NOMO-1 treated with dmso at 0.1 percent for 144 hours (cell line): ENCODE measurements around the gene ADAT1.
"Not testable (repeated sequence)": the region's sequence is repeated elsewhere in the genome, so short reads cannot be mapped to it uniquely, and the experiment has no call there.

ENCODE experiments used
- DNase-seq: peaks from one replicate; lab custom pipeline; 2025; ENCODE audit not compliant: unreplicated experiment; lab: John Stamatoyannopoulos, UW

Gene ADAT1

DNA sequence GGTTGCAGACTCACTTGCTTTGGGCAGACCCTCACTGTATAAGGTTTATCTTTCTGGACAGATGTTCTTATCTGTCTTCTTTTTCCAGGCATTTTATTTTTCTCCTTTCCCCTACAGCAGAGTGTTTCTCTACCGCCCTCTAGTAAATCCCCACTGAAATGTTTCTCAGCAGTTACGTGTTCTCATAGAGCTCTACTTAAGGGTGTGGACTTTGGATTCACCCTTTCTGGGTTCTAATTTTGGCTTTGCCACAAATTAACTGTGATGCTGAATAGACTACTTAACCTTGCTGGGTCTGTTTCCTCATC lies 2.0 kb downstream of the ADAT1 start:
- no peak for DNase-seq

DNA sequence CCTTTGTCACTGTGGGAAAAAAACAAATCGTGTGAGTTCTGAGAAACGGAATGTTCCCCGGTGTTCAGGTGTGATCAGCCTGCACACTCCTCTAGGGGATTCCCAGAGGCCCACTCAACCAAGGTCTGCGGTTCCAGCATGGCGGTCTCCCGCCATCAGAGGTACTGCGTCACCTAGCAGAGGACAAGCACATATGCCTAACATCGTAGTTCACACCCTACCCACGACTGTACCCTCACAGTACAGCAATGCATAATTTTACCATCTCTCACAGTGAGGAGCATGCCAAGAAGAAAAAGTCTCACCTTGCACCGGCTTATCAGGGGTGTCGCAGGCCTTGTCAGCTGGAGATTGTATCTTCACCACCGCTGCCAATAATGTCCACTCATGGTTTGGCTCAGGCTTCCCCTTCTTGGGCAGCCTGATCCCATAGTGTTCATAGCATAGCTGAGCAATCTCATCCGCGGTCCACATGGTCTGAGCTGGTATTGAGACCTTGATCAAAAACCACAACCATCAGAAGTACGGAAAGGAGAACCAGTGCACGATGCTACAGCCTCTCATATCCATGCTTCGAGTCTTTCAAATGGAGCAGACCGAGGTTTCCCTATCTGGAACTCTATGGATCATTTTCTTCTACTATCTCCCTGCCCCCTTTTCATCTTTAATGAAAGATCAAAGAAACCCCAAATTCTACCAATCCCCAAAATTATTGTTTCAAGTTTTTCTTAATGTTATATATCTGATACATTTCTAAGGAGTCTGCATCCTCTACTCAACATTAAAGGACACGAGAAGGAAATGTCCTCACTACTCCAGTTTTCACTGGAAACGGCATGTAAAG lies 2.5 kb downstream of the ADAT1 start:
- no peak for DNase-seq

DNA sequence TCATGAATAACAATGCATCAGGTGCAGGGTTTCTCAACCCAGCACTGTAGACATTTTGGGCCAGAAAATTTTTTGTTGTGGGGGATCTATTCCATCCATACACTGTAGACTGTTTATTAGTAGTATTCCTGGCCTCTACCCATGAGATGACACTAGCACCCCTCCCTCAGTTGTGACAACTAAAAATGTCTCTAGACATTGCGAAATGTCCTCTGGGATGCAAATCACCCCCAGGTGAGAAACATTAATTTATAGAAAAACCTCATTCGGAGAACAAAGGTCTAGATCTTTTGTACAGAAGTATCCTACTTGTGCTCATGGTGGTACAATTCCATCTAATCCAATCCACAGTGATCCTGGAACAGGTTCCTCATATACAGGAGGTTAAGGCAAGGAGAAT lies 4.3 kb downstream of the ADAT1 start:
- no peak for DNase-seq

DNA sequence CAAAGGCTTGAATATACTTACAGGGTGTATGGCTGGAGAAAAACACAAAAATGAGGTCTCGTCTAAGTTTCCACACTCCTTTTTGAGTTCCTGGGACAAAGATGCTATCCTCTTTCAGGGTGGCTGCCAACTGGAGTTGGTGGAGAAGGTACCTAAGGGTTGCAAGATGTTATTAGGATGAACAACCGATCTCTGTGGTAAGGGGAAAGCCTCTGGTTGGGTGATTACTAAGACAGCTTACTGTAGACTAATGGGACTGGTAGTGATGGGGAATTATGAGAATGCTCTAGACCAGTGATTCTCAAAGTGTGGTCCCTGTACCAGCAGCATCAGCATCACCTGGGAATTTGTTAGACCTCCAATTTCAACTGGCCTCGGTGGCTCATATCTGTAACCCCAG lies 6.0 kb downstream of the ADAT1 start:
- no peak for DNase-seq

DNA sequence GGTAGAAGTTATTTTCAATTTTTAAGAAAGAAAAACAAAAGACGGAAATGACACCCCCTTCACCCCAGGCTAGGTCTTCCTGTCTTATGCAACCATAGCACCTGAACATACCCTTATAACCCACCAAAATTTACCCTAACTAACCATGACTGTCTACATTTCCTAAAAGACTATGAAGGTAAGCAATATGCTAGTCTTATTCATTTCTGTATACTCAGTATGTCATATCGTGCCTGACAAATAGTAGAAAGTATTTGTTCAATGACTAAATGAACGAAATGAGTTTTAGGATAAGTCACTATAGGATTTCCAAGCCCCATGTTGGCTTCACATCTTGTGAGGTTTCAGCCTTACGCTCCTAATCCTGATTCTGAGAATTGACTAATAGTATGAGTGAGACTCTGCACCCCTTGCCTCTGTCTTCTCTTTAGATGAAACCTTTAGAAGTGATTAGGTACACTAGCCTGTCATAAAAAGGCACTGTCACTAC lies 6.5 kb downstream of the ADAT1 start:
- no peak for DNase-seq

DNA sequence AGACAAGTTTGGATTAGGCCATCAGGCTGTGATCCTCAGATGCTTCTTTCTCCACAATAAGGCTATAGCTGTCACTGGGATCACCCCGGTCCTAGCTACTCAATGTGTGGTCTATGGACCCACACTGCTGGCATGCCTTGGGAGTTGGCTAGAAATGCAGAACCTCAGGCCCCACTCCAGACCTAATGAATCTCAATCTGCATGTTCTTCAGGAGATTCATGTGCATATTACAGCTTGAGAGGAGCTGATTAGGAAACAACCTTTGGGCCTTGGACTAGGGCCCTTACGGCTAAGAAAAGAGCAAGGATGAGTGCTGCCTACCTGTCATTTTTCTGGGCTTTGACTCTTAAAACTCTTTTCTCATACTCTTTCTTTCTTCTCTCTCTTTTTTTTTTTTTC lies 7.5 kb downstream of the ADAT1 start:
- no peak for DNase-seq

DNA sequence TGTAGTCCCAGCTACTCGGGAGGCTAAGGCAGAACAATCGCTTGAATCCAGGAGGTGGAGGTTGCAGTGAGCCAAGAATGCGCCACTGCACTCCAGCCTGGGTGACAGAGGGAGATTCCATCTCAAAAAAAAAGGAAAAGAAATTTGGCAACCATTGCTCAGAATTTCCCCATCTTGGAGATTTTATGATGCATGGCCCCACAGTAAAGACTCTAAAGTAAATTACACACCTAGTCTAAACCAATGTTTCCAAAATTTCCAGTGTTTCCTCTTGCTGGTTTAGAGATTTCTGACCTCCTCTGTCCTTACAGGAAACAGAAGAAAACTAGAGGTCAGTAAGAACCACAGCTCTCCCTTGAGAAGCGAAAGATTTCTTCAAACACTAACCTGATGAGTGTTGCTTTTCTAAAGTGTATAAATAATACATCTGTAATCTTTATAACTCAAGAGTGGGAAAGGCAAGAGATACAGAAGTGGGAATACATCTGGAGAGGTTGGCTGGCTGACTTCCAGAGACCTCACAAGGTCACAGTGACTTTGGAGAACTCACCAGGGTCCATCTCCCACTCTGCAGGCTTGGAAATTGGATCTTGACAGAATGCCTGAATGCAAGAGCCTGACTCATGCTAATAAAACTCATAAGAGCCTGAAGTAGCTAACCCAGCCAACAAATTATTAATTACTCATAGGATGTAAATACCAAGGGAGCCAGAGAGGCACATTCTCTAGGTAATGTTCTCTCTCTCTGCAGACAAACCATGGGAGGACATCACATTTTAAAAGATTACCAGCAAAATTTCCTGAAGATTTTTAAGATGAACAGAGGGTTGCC lies 8.8 kb downstream of the ADAT1 start:
- DNase-seq: no peak

DNA sequence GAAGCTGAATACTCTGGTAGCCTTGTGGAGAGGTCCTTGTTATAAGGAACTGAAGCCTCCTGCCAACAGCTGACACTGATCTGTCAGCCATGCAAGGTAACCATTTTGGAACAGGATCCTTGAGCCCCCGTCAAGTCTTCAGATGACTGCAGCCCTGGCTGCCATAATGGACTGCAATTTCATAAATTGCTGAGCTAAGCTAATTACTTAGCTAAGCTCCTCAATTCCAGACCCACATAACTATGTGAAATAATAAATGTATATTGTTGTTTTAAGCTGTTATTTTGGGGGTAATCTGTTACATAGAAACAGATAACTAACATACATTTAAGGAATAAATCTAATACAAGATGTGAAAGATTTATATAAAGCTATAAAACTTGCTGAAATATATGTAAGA lies 16.6 kb downstream of the ADAT1 start:
- DNase-seq: no peak

DNA sequence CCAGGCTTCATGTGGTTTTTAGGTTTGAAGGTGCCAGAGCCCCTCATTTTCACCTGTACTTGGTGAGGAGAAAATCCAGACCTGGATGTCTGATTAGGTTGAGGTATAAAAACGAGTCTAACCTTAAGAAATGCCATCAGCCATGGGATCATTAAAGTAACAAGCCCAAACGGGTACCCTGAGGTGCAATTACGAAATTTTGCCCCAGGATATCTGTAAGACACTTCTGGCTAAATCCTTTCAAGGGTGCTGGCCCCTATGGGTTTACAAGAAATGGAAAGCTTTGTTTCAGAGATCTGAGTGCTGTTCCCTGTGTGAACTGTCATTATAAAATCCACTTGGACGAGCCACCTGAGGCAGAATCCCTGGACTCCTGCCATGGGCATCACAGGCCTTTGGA lies 19.8 kb downstream of the ADAT1 start:
- DNase-seq: no peak

DNA sequence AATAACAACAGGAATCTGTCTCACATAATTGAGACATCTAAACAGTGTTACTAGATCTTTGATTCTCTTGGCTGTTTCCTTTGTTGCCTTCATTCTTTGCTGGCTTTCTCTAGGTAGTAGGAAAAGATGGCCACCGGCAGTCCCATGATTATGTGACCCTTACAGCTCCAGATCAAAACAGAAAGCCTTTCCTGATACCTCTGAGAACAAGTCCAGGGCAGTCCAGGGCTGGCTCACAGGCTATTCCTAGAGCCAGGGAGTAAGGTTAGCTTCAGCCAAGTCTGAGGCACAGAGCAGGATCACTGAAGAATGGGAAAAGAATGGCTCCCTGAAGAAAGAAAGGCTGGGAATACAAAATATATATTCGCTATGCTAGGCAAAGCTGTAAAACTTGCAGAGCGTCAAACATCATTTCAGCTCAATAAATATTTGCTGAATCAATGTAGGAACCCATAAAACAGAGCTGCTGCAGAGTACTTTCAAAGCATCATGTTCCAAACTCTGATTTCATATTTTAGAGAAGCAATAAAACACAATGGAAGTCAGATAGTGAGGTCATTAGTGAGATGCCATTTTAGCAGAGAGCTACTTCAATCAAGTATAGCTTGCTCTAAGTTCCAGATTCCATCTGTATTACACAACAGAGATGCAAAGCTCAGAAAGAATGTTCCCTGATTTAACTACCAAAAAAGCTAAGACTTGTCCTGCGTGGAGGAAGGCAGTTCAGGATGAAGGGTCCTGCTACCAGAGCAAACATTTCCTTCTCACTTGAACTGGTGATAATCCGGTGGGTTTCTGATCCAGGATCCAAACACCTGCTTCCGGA lies 23.4 kb downstream of the ADAT1 start:
- DNase-seq: no peak

DNA sequence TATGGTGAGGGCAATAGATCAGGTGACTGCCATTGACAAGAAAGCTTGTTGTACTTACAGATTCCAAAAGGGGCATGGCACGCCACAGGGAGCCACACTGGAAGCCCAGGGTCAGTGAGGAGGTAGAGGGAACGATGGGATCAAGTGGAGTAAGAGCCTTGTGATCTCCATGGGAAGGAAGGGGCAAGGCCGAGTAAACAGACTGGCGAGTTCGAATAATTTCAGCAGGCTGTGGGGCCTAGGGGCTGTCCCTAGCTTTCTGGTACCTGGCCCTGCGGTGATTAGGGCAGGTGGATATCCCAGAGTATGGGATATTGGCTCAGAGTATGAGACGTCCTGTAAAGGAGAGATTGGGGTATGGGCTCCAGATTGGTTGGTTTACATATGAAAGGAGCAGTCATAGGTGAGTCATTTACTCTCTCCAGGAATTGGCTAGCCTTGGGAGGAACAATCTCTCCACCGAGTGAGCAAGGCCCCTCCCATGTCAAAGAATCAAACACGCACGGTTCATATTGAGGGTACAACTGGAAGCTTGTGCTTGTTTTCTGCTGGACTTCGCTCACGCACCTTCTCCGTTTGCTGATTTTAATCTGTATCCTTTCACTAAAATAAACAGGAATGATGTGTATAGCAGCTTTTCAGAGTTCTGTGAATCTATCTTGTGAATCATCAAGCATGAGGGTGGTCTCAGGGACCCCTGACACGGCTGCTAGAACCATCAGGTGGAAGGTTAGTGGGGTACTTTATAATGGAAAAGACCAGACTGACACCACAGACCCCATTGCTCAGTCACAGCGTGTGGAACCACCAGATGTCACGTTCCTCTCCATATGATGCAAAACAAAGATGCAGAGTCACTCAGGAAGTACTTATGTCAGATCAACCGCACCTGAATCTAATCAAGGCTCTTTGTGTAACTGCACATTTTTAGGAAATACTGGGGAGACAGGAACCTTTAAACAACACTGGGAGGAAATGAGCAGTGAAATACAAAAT lies 29.0 kb downstream of the ADAT1 start:
- peak; percentile 54 for DNase-seq

DNA sequence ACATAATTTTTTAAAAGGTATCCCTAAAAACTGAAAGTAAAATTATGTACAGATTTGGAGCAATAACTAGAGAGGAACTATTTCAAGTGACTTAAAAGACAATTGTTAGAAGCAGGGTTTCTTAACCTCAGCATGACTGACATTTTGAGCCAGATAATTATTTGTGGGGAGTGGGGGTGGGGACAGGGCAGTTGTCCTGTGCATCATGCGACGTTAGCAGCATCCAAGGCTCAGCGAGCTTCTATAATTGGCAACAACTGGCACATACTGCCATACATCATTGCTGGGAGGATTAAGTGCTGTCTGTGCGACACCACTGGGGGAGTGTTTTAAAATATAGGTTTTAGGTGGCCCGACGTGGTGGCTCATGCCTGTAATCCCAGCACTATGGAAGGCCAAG lies 29.8 kb downstream of the ADAT1 start:
- no peak for DNase-seq

DNA sequence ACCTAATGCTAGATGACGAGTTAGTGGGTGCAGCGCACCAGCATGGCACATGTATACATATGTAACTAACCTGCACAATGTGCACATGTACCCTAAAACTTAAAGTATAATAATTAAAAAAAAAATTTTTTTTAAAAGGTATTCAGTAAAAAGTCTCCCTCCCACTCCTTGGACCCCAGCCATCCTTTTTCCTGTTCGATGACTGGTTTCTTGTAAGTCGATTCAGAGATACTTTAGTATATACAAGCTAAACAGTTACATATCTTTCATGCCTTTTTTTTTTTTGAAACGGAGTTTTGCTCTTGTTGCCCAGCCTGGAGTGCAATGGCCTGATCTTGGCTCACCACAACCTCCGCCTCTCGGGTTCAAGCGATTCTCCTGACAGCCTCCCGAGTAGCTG lies 31.2 kb downstream of the ADAT1 start:
- not testable (repeated sequence) for DNase-seq

DNA sequence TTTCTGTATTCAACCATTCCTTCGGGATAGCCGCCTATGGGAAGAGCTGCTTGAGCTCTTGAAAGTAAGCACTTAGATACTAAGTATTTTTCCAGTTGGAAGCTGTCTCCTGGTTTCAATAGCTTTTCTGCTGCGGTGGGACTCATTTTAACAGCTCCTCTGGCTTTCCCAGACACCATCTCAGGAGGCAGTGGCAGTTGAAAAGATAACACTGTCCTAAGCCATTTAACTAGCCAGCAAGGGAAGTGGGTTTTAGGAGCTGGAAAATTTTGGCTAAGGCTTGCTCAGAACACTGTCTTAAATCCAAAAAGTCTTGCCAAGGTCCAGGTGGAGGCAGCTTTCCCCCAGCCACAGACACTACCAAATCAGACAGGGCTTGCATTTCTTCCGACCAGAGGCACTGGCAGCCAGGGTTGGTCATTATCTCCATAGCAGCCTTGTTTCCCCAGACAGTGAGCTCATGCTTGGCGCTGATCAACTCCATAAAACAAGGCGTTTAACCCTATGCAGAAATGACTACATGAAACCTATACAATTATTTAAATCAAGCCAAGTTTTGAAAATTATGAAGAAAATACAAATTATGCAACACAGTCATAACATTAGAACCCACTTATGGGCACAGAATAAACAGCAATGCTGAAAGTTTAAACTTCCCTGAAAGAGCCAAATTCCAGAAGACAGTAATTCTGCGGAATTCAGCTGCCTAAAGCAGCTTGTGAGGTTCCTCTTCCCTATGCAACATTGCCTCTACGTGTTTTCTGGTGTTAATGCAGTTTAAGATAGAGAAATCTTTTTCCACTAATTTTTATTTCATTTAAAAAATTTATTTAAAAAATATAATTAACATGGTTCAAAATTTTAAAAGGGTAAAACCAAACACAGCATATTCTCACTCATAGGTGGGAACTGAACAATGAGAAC lies 31.9 kb downstream of the ADAT1 start:
- DNase-seq: no peak

DNA sequence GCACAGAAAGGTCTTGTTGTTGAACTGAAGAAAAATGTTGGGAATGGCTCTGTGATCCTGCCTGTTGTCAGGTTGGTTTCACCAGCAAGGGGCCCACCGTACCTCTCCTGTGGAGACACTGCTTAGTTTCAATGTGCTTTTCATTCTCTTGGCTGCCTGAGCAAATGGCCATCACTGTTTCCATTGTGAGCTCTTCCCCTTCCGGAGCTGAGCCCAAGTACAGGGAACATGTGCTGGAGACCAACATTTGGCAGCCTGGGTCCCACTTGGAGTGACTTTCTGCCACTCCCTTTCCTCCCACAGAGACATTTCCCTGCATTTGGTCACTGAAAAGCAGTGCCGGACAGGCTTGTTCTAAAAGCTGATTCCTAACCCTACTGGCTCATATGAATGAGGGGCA lies 33.8 kb downstream of the ADAT1 start:
- DNase-seq: no peak

DNA sequence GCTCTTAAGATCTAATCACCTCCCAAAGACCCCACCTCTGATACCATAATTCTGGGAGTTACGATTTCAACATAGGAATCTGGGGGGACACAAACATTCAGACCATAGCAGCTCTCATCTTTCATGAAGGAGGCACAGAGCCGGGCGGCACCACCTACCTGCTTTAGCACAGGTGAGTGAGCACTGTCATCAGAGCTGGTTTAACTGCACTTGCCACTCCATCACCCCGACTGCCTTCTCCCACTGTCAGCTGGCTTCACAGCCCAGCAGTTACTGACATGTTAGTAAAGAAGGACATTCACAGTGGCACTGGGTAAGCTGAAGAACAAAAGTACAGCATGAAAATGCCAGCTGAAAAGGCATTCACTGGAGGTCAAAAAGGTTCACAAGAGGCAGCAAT lies 34.4 kb downstream of the ADAT1 start:
- DNase-seq: no peak

DNA sequence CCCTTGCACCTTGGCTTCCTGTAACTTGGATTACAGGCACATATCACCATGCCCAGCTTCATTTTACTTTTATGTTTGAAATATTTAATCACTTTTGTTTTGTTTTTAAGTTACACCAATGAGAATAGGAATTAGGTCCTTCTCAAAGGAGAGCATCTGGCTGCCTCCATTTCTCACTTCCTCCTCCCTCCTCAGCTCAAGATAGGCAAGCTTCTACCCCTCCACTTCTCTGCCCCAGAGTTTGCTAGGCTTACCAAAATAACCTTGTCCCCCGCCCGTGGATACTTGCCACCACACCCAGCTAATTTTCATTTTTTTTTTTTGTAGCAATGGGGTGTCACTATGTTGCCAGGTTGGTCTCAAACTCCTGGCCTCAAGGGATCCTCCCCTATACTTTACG lies 39.0 kb downstream of the ADAT1 start:
- DNase-seq: peak; percentile 19

DNA sequence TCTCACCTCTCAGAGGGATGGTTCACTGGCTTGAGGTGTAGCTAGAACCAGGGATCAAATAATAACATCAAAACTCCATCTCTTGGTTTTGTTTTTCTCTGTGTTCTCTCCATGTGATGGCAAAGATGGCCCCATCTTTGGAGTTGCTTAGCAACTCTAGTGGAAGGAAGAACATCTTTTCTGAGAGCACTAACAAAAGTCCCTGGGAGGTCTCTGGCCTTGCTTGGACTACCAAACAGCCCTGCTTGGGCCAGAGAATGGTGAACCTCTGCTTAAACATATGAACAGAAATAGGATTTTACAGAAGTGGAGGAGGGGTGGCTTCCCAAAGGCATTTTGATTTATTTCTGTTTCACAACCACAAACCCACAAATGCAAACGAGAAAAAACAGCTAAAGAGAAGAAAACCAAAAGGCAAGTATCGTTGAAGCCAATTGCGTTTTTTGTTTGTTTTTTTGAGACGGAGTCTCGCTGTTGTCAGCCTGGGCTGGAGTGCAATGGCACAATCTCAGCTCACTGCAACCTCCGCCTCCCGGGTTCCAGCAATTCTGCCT lies 43.7 kb downstream of the ADAT1 start:
- peak; percentile 31 for DNase-seq

DNA sequence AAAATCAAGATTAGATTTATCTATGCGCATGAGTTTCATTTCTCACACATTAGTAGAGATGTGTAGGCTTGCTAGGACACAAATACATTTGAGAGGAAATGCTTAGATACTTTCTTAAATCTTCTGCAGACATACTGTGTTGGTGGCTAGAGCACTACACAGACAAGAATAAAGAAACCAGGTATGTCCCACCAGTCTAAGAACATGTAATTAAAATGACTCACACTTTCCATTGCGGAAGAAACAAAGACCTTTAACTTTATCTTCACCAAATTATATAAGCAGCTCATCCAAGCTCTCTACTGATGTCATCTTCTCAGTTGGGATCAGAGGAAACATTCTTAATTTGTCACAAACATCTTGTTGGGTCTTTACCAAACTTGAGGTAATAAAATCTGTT lies 44.4 kb downstream of the ADAT1 start:
- DNase-seq: no peak
